Nephron progenitor cell (in vitro differentiated cells): ENCODE results near the gene DNAJB4.

Experiments used
- DNase-seq: peaks from one replicate; pipeline ENCODE4 v3.0.0; 2021
- H3K27ac Mint-ChIP-seq: 2 replicates; pipeline ENCODE4 v1.8.0; 2021; ENCODE audit warnings: mild to moderate bottlenecking, moderate library complexity, mixed read lengths
- H3K27me3 Mint-ChIP-seq: 2 replicates; pipeline ENCODE4 v1.8.0; 2021; ENCODE audit warnings: mild to moderate bottlenecking, low read depth, mixed read lengths; ENCODE audit not compliant: poor library complexity
- H3K36me3 Mint-ChIP-seq: 2 replicates; pipeline ENCODE4 v1.8.0; 2021; ENCODE audit warnings: low read depth, mixed read lengths
- H3K4me1 Mint-ChIP-seq: 2 replicates; pipeline ENCODE4 v1.8.0; 2021; ENCODE audit warnings: mixed read lengths
- H3K4me3 Mint-ChIP-seq: 2 replicates; pipeline ENCODE4 v1.8.0; 2021; ENCODE audit warnings: mild to moderate bottlenecking, moderate library complexity, mixed read lengths
- H3K9me3 Mint-ChIP-seq: 2 replicates; pipeline ENCODE4 v1.8.0; 2021; ENCODE audit warnings: mild to moderate bottlenecking, moderate library complexity, mixed read lengths
- CTCF ChIP-seq: fragments of 200-600 bp; sonication (generic); IDR thresholded peaks from 2 replicates; pipeline ENCODE4 v1.5.0; 2021; ENCODE audit warnings: antibody characterized with exemption

Gene DNAJB4

GRCh38 chr1:78035121-78035520 is 30.4 kb downstream of the DNAJB4 start:
- Mint-ChIP-seq H3K4me1 (peaks cover 4% of the 10 kb centered on the region), H3K9me3 (no peaks in the 10 kb centered on the region), H3K36me3 (no peaks in the 10 kb centered on the region), H3K27ac (no peak overlapping the region), H3K27me3 (peaks cover 5% of the 10 kb centered on the region), H3K4me3 (no peak overlapping the region)
- DNase-seq = no peak
- TF ChIP-seq CTCF = no peak

DNA sequence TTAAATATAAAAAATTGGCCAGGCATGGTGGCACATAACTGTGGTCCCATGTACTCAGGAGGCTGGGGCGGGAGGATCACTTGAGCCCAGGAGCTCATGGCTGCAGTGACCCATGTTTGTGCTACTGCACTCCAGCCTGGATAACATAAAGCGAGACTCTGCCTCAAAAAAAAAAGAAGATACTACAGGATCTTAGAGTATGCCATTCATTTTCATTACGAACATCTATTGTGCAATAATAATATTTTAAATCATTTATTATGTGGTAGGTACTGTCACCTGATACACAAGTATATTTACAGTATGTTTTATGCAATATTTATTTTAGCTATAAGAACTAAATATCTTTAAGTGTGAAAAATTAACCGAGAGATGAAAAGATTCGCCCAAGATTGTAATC is 31.7 kb downstream of the DNAJB4 start:
- no peak for DNase-seq
- H3K9me3 Mint-ChIP-seq = no peaks in the 10 kb centered on the region
- H3K36me3 Mint-ChIP-seq = no peaks in the 10 kb centered on the region
- no peak overlapping the region for H3K4me3 Mint-ChIP-seq
- H3K27me3 Mint-ChIP-seq = peaks cover 7% of the 10 kb centered on the region
- no peak overlapping the region for H3K27ac Mint-ChIP-seq
- no peak for TF ChIP-seq CTCF
- no peaks in the 10 kb centered on the region for H3K4me1 Mint-ChIP-seq

DNA sequence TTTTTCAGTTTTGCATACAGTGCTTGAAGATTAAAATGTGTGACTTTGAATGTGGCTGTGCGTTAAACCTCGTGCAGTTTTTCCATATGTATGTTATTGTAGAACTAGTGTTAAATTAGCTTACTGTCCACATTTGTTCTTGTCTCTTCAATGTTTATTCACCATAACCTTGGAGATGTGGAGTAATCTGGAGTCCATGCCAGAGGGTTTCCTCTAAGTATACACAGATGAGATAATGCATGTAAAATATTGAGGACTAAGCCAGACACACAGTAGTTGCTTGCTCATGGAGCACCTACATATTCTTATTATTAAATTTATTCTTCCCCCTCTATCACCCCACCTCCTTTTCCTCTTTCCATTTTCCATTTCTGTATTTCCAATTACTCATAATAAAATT is 33.3 kb downstream of the DNAJB4 start:
- DNase-seq = no peak
- H3K27me3 Mint-ChIP-seq = peaks cover 8% of the 10 kb centered on the region
- no peak overlapping the region for H3K4me3 Mint-ChIP-seq
- no peak overlapping the region for H3K27ac Mint-ChIP-seq
- H3K4me1 Mint-ChIP-seq = no peaks in the 10 kb centered on the region
- no peak for TF ChIP-seq CTCF
- H3K36me3 Mint-ChIP-seq = no peaks in the 10 kb centered on the region
- H3K9me3 Mint-ChIP-seq = no peaks in the 10 kb centered on the region

DNA sequence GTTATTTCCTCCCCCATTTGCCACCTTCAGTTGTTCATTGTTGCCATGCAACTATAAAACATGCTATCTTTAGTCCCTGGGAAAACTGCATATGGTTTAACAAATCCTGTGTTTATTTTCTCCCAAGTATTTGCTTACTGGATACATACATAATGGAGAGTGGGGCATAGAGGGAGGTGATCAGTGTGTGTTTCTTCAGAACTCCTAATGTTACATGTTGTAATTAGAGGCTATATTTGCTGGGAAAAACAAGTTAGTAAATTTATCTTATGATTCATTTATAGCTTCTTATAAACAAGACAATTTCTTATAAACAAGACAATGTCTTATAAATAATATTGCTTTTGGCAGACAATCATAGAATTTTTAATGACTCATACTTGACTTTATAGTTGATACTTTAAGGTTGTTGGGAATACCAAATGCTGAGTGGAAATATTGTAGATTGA is 33.8 kb downstream of the DNAJB4 start:
- no peaks in the 10 kb centered on the region for H3K9me3 Mint-ChIP-seq
- H3K36me3 Mint-ChIP-seq = no peaks in the 10 kb centered on the region
- H3K4me3 Mint-ChIP-seq = no peak overlapping the region
- no peak overlapping the region for H3K27ac Mint-ChIP-seq
- no peak for DNase-seq
- no peak for TF ChIP-seq CTCF
- no peaks in the 10 kb centered on the region for H3K4me1 Mint-ChIP-seq
- peaks cover 13% of the 10 kb centered on the region for H3K27me3 Mint-ChIP-seq

DNA sequence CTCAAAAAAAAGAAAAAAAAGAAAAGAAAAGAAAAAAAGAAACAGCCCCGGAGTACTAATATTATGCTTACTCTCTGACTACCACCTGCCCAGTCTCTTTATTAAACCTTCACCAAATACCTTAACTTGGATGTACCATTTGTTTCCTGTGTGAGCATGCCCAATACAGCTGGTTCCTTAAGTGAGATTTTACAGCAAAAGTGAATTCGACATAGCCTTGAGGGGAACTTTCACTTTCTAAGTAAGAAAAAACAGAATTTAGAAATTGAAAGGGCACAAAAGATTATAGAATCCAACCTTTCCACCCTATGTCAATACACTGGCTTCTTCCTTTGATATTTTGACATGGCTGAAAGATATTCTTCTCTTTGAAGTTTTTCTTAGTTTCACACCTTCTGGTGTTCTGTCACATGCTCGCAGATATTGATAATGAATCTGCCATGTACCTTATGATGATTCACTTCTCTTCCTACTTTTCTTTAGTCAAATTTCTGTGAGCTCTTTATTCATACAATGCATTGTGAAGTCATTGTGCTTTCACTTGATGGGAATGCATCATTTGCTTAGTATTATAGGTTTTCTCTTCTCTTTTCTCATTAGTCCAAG is 35.8 kb downstream of the DNAJB4 start:
- Mint-ChIP-seq H3K27ac (no peak overlapping the region), H3K4me1 (peaks cover 7% of the 10 kb centered on the region), H3K9me3 (no peaks in the 10 kb centered on the region), H3K36me3 (no peaks in the 10 kb centered on the region), H3K27me3 (peaks cover 33% of the 10 kb centered on the region), H3K4me3 (no peak overlapping the region)
- no peak for TF ChIP-seq CTCF
- no peak for DNase-seq

GRCh38 chr1:78043436-78043835 is 38.7 kb downstream of the DNAJB4 start:
- no peak for TF ChIP-seq CTCF
- no peak overlapping the region for H3K27ac Mint-ChIP-seq
- no peak overlapping the region for H3K4me3 Mint-ChIP-seq
- H3K36me3 Mint-ChIP-seq = no peaks in the 10 kb centered on the region
- no peaks in the 10 kb centered on the region for H3K9me3 Mint-ChIP-seq
- H3K27me3 Mint-ChIP-seq = peaks cover 59% of the 10 kb centered on the region
- peaks cover 23% of the 10 kb centered on the region for H3K4me1 Mint-ChIP-seq
- DNase-seq = no peak
